Heart right ventricle (tissue), 16 donors: Measurements from ENCODE around the gene FUZ. TPM values are rescaled to one million over a fixed set of nuclear protein-coding genes. Genes with fewer than 3 reads are reported as not detected.

Experiments
- ATAC-seq, 8 donors: fragments of 200-7000 bp; cut with Tn5 transposase; one replicate each; pipeline ENCODE4 v1.9.1; 2020; ENCODE audit warnings: mild to moderate bottlenecking in 8 of 8, moderate library complexity in 8 of 8, moderate number of reproducible peaks in 1 of 8
- DNase-seq, 2 donors: peaks; one replicate each; pipeline ENCODE4 v3.0.0-alpha.2; 2020
- H3K27ac ChIP-seq, 10 donors: fragments of 200-600 bp; sonication (generic) in 2 of 10; one replicate each; pipeline versions ENCODE4 v1.5.0 to v1.8.0; 2020 to 2022; ENCODE audit warnings: mild to moderate bottlenecking in 3 of 10
- H3K27me3 ChIP-seq, 7 donors: fragments of 200-600 bp; one replicate each; pipeline ENCODE4 v1.8.0; 2021 to 2022; ENCODE audit warnings: mild to moderate bottlenecking in 2 of 7
- H3K36me3 ChIP-seq, 9 donors: fragments of 200-600 bp; sonication (generic) in 1 of 9; one replicate each; pipeline versions ENCODE4 v1.5.0 to v1.8.0; 2020 to 2022; ENCODE audit warnings: mild to moderate bottlenecking in 2 of 9
- H3K4me1 ChIP-seq, 9 donors: fragments of 200-600 bp; sonication (generic) in 1 of 9; one replicate each; pipeline versions ENCODE4 v1.5.0 to v1.8.0; 2020 to 2022; ENCODE audit warnings: mild to moderate bottlenecking in 4 of 9
- H3K4me3 ChIP-seq, 10 donors: fragments of 200-600 bp; sonication (generic) in 2 of 10; one replicate each; pipeline versions ENCODE4 v1.5.0 to v1.8.0; 2020 to 2022; ENCODE audit warnings: mild to moderate bottlenecking in 7 of 10, moderate library complexity in 2 of 10
- H3K9me3 ChIP-seq, 11 donors: fragments of 200-600 bp in 10 of 11; sonication (generic) in 2 of 11; one replicate each; pipeline versions ENCODE4 v1.5.0 to v1.8.0; 2013 to 2022; ENCODE audit warnings: mild to moderate bottlenecking in 2 of 11, control low read depth in 1 of 11, moderate library complexity in 1 of 11
- WGBS, 2 donors: extraction: QIAGEN DNeasy Blood & Tissue Kit; methylation state at CpG; one replicate each; pipeline ENCODE4 v1.1.7; 2013; ENCODE audit warnings: inconsistent platforms in 1 of 2; 5-methylcytosine and 5-hydroxymethylcytosine counted together
- intact Hi-C, 10 donors: fragments of 100-400 bp; cut with DNase I; formaldehyde crosslinking; loops; one replicate each; pipeline versions ENCODE4 v1.11.1 to v1.14.2; 2022
- microRNA-seq, 2 donors: library from miRNA; unstranded; fragments of <30 nt; microRNA quantifications; one replicate each; pipeline ENCODE4 v1.2.0, GENCODE V29; 2021
- polyA plus RNA-seq, 2 donors: library from polyadenylated mRNA; stranded (reverse); fragments of 200-250 nt; gene quantifications; one replicate each; pipeline ENCODE4 v1.2.3, GENCODE V29; 2013
- total RNA-seq, 10 donors: library from RNA; stranded (reverse); fragmentation: NEBNext Ultra II Directional in 3 of 10; extraction: Animal tissue kit (Norgen Biotek cat#: 25700) in 3 of 10; gene quantifications; one replicate each; pipeline versions ENCODE4 v1.2.1 to v1.2.4, GENCODE V29; 2021 to 2023
- TF ChIP-seq, protein P1 (sequence below), 9 donors: fragments of 200-600 bp; sonication (generic) in 2 of 9; IDR thresholded peaks; one replicate each; pipeline versions ENCODE4 v1.5.0 to v1.8.0; 2021 to 2022; ENCODE audit warnings: antibody characterized with exemption in 9 of 9, mild to moderate bottlenecking in 5 of 9, moderate library complexity in 1 of 9
- donor health status: Arrhythmogenic right ventricular cardiomyopathy.
- donor health status: ischemic (EF 13 %, LVEDD 7.1; RV severe dilation, severe dysfunction).
- donor health status: healthy with polysubstance abuse.
- donor health status: DM: no; HTN: yes; CAD: no.
- donor health status: DM: no; HTN: no; CAD: no.
- donor health status: ischemic (EF 25% LVEDD 6.9; RV normal size, moderate dysfunction).
- donor health status: ischemic (EF 25% LVEDD 5.7; RV mildly dilated, moderate dysfunction).
- donor health status: healthy.
- donor health status: DM: yes; HTN: yes; CAD: no.
- donor health status: Ischemic cardiomyopathy.
- donor health status: ischemic (EF 35%, LVEDD 5.7; RV mildly dilated, moderate dysfunction).
- donor health status: nonischemic (EF 11% LVEDD 7.7; RV severe dilation, severe dysfunction).
- donor health status: DM: yes; HTN: yes; CAD: no.
- donor health status: PGD.
- donor health status: ischemic (EF 29% LVEDD 5.4; RV normal size, mild dysfunction).
- donor health status: nonischemic (EF 23%, LVEDD 6.1; RV moderate dilation, normal function).

The FUZ gene
- total and polyA plus RNA-seq, 12 donors, result 11.4 to 24.1 (median 14.9) TPM

DNA sequence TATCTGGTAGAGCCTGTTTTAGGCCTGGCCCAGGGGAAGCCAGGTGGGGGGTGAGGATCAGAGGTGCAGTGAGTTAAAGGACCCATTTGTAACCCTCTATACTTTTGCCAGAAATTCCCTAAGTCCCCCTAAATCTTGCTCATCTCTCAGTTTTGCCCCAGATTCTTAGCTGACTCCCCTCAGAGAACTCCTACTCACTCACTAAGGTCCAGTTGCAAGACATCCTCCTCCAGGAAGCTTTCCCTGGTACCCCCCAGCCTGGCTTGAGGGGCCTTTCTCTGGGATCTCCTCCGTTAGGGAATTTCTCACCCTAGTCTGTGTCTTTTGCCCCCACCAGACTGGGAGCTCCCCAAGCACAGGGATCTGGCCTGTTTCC lies 51.9 kb downstream of the FUZ start:
- Histone ChIP-seq H3K36me3 (no peaks in the 10 kb centered on the region), H3K27me3 (no peaks in the 10 kb centered on the region), H3K27ac (peak overlapping the region; percentile 66 to 87 (median 79)), H3K4me1 (peaks cover 0 to 27% (median 9%) of the 10 kb centered on the region in 9 donors), H3K9me3 (peaks cover 0 to 7% (median under 1%) of the 10 kb centered on the region in 11 donors), H3K4me3 (peak overlapping the region in 1 of 10 donors; percentile 15)
- TF ChIP-seq, protein P1, sequence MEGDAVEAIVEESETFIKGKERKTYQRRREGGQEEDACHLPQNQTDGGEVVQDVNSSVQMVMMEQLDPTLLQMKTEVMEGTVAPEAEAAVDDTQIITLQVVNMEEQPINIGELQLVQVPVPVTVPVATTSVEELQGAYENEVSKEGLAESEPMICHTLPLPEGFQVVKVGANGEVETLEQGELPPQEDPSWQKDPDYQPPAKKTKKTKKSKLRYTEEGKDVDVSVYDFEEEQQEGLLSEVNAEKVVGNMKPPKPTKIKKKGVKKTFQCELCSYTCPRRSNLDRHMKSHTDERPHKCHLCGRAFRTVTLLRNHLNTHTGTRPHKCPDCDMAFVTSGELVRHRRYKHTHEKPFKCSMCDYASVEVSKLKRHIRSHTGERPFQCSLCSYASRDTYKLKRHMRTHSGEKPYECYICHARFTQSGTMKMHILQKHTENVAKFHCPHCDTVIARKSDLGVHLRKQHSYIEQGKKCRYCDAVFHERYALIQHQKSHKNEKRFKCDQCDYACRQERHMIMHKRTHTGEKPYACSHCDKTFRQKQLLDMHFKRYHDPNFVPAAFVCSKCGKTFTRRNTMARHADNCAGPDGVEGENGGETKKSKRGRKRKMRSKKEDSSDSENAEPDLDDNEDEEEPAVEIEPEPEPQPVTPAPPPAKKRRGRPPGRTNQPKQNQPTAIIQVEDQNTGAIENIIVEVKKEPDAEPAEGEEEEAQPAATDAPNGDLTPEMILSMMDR (IDR thresholded peaks at IDR 0.05), result no peak
- DNase-seq, result no peak
- 72 to 90% methylated on average over 1 of the region's 1 CpG for WGBS, 2 donors
- no peak for ATAC-seq
- intact Hi-C loops, result no loop called here

DNA sequence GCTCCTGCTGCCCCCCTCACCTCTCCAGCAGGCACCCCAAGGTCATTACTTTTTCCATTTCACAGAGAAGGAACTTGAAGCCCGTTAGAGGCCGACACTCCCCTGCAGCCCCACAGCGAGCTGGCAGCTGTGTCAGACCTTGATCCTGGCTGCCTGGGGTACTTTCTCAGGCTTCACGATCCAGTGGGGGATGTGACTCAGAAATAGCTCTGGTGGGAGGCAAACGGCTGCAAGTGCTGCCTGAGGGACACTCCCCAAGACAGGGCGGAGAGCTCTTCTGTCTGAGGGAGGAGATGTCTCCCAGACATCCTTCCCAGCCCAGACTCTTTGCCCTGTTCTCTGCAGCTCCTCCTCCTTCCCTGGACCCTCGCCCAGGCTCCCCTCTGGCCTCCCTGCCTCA lies 54.8 kb downstream of the FUZ start:
- DNase-seq (no peak), ATAC-seq (no peak)
- WGBS, 2 donors, result 33 to 36% methylated on average over 7 of the region's 7 CpGs
- H3K27ac ChIP-seq, result no peak overlapping the region
- peaks cover 0 to 17% (median 7%) of the 10 kb centered on the region in 11 donors for H3K9me3 ChIP-seq
- intact Hi-C loops, result no loop called here
- peaks cover 0 to 16% (median 3%) of the 10 kb centered on the region in 9 donors for H3K4me1 ChIP-seq
- H3K4me3 ChIP-seq, result no peak overlapping the region
- H3K27me3 ChIP-seq, result no peaks in the 10 kb centered on the region
- TF ChIP-seq, protein P1 (IDR thresholded peaks at IDR 0.05), result no peak
- no peaks in the 10 kb centered on the region for H3K36me3 ChIP-seq

Small RNA genes within 50 kb of the gene (microRNA-seq; reads per million reads assigned to microRNA genes)
- 0 to 0.51 reads per million in 2 donors for gene MIR4749
- 0 reads per million in 2 donors for gene MIR6799
- 0 reads per million in 2 donors for gene MIR6800

Other genes with a start within 250 kb of the FUZ start
- 10 to 100 TPM; 38.0 to 53.9 (median 45.1) TPM for gene NOSIP, start 232.7 kb downstream of the FUZ start, total RNA-seq
- 100 to 1,000 TPM in 1 of 2 donors, 10 to 100 TPM in 1; 82.6 to 120 TPM for gene NOSIP, start 232.7 kb downstream of the FUZ start, polyA plus RNA-seq
- gene PRRG2, start 232.0 kb downstream of the FUZ start, total RNA-seq, result 1 to 10 TPM in 1 of 10 donors, under 1 TPM in 9; 0.34 to 1.0 (median 0.57) TPM
- 1 to 10 TPM; 1.1 to 2.4 TPM for gene PRRG2, start 232.0 kb downstream of the FUZ start, polyA plus RNA-seq
- gene PRR12, start 222.1 kb downstream of the FUZ start, total RNA-seq, result 10 to 100 TPM; 11.2 to 19.2 (median 16.7) TPM
- gene PRR12, start 222.1 kb downstream of the FUZ start, polyA plus RNA-seq, result 10 to 100 TPM in 1 of 2 donors, 1 to 10 TPM in 1; 5.2 to 11.1 TPM
- 100 to 1,000 TPM in 7 of 10 donors, 10 to 100 TPM in 3; 90.4 to 141 (median 113) TPM for gene RRAS, start 173.1 kb downstream of the FUZ start, total RNA-seq
- 100 to 1,000 TPM; 208 to 215 TPM for gene RRAS, start 173.1 kb downstream of the FUZ start, polyA plus RNA-seq
- 10 to 100 TPM; 41.6 to 60.5 (median 45.2) TPM for gene SCAF1, start 171.1 kb downstream of the FUZ start, total RNA-seq
- 10 to 100 TPM; 20.2 to 25.8 TPM for gene SCAF1, start 171.1 kb downstream of the FUZ start, polyA plus RNA-seq
- gene IRF3, start 147.4 kb downstream of the FUZ start, total RNA-seq, result 10 to 100 TPM; 22.3 to 39.4 (median 24.7) TPM
- gene IRF3, start 147.4 kb downstream of the FUZ start, polyA plus RNA-seq, result 10 to 100 TPM; 67.8 to 84.2 TPM
- 10 to 100 TPM in 5 of 10 donors, 1 to 10 TPM in 5; 7.8 to 14.6 (median 9.8) TPM for gene BCL2L12, start 147.4 kb downstream of the FUZ start, total RNA-seq
- 10 to 100 TPM in 1 of 2 donors, 1 to 10 TPM in 1; 8.6 to 19.6 TPM for gene BCL2L12, start 147.4 kb downstream of the FUZ start, polyA plus RNA-seq
- 100 to 1,000 TPM; 112 to 146 (median 127) TPM for gene PRMT1, start 136.0 kb downstream of the FUZ start, total RNA-seq
- 100 to 1,000 TPM in 1 of 2 donors, 10 to 100 TPM in 1; 80.0 to 270 TPM for gene PRMT1, start 136.0 kb downstream of the FUZ start, polyA plus RNA-seq
- under 1 TPM; 0.16 to 0.74 (median 0.47) TPM for gene ADM5, start 123.7 kb downstream of the FUZ start, total RNA-seq
- gene ADM5, start 123.7 kb downstream of the FUZ start, polyA plus RNA-seq, result 1 to 10 TPM; 1.1 to 1.6 TPM
- 1 to 10 TPM; 1.4 to 3.6 (median 1.9) TPM for gene CPT1C, start 122.2 kb downstream of the FUZ start, total RNA-seq
- gene CPT1C, start 122.2 kb downstream of the FUZ start, polyA plus RNA-seq, result 10 to 100 TPM in 1 of 2 donors, 1 to 10 TPM in 1; 4.8 to 10.7 TPM
- gene TSKS, start 50.0 kb downstream of the FUZ start, total RNA-seq, result under 1 TPM in 8 of 10 donors, not detected in 2; 0.15 to 0.80 (median 0.36) TPM
- 1 to 10 TPM in 1 of 2 donors, under 1 TPM in 1; 0.64 to 3.4 TPM for gene TSKS, start 50.0 kb downstream of the FUZ start, polyA plus RNA-seq
- 100 to 1,000 TPM in 1 of 10 donors, 10 to 100 TPM in 9; 56.0 to 108 (median 62.6) TPM for gene AP2A1, start 46.3 kb downstream of the FUZ start, total RNA-seq
- gene AP2A1, start 46.3 kb downstream of the FUZ start, polyA plus RNA-seq, result 10 to 100 TPM; 36.1 to 96.3 TPM
- 100 to 1,000 TPM in 1 of 10 donors, 10 to 100 TPM in 9; 39.7 to 110 (median 54.9) TPM for gene MED25, start 5.0 kb upstream of the FUZ start, total RNA-seq
- 100 to 1,000 TPM in 1 of 2 donors, 10 to 100 TPM in 1; 39.5 to 149 TPM for gene MED25, start 5.0 kb upstream of the FUZ start, polyA plus RNA-seq
- 100 to 1,000 TPM in 3 of 10 donors, 10 to 100 TPM in 7; 67.8 to 137 (median 90.0) TPM for gene PTOV1, start 37.9 kb upstream of the FUZ start, total RNA-seq
- gene PTOV1, start 37.9 kb upstream of the FUZ start, polyA plus RNA-seq, result 100 to 1,000 TPM; 107 to 220 TPM
- gene PNKP, start 54.3 kb upstream of the FUZ start, total RNA-seq, result 10 to 100 TPM; 24.0 to 43.9 (median 34.6) TPM
- 10 to 100 TPM; 31.8 to 91.7 TPM for gene PNKP, start 54.3 kb upstream of the FUZ start, polyA plus RNA-seq
- 10 to 100 TPM; 26.0 to 51.9 (median 32.4) TPM for gene AKT1S1, start 64.1 kb upstream of the FUZ start, total RNA-seq
- gene AKT1S1, start 64.1 kb upstream of the FUZ start, polyA plus RNA-seq, result 10 to 100 TPM; 42.6 to 48.1 TPM
- gene TBC1D17, start 64.4 kb upstream of the FUZ start, total RNA-seq, result 10 to 100 TPM; 40.6 to 57.9 (median 50.6) TPM
- 10 to 100 TPM; 30.4 to 41.7 TPM for gene TBC1D17, start 64.4 kb upstream of the FUZ start, polyA plus RNA-seq
- gene IL4I1, start 83.6 kb upstream of the FUZ start, total RNA-seq, result 10 to 100 TPM in 1 of 10 donors, under 1 TPM in 7, not detected in 2; 0.26 to 26.9 (median 0.60) TPM
- gene IL4I1, start 83.6 kb upstream of the FUZ start, polyA plus RNA-seq, result under 1 TPM in 1 of 2 donors, not detected in 1; 0.33 TPM
- 10 to 100 TPM in 3 of 10 donors, 1 to 10 TPM in 7; 6.4 to 33.8 (median 9.7) TPM for gene ATF5, start 115.9 kb upstream of the FUZ start, total RNA-seq
- gene ATF5, start 115.9 kb upstream of the FUZ start, polyA plus RNA-seq, result 10 to 100 TPM; 14.1 to 22.0 TPM
- 10 to 100 TPM; 23.1 to 48.1 (median 32.7) TPM for gene NUP62, start 116.2 kb upstream of the FUZ start, total RNA-seq
- 10 to 100 TPM; 13.2 to 19.7 TPM for gene NUP62, start 116.2 kb upstream of the FUZ start, polyA plus RNA-seq
- 1 to 10 TPM in 1 of 10 donors, under 1 TPM in 8, not detected in 1; 0.11 to 1.1 (median 0.42) TPM for gene SIGLEC11, start 147.9 kb upstream of the FUZ start, total RNA-seq
- 1 to 10 TPM in 1 of 2 donors, under 1 TPM in 1; 0.20 to 1.7 TPM for gene SIGLEC11, start 147.9 kb upstream of the FUZ start, polyA plus RNA-seq
- 10 to 100 TPM; 15.1 to 34.9 (median 24.8) TPM for gene VRK3, start 212.1 kb upstream of the FUZ start, total RNA-seq
- gene VRK3, start 212.1 kb upstream of the FUZ start, polyA plus RNA-seq, result 10 to 100 TPM; 16.3 to 23.0 TPM
- gene ZNF473, start 212.7 kb upstream of the FUZ start, total RNA-seq, result 1 to 10 TPM; 1.8 to 4.2 (median 3.3) TPM
- gene ZNF473, start 212.7 kb upstream of the FUZ start, polyA plus RNA-seq, result 1 to 10 TPM; 1.5 to 1.8 TPM